ENCODE measurements around the gene LRCH3.
A peak's percentile ranks its signal among the peaks of the same experiment; 100 is the strongest.

LRCH3 gene

GRCh38 chr3:197753263-197753662, 37.8 kb upstream of the LRCH3 start:
- H3K36me3 ChIP-seq (ENCODE audit: control insufficient read depth, insufficient read depth, low read length, severe bottlenecking), result peaks cover 4% of the 10 kb centered on the region
- peak; percentile 13 for DNase-seq (ENCODE audit: low read depth)
- H3K4me3 ChIP-seq (ENCODE audit: low read length), result no peak overlapping the region
- H3K27me3 ChIP-seq (replicated peaks; ENCODE audit: control insufficient read depth, insufficient read depth, low read length), result no peaks in the 10 kb centered on the region
- H3K4me1 ChIP-seq (ENCODE audit: control insufficient read depth, insufficient read depth, low read length), result peaks cover 42% of the 10 kb centered on the region
- no peak overlapping the region for H3K9ac ChIP-seq (ENCODE audit: low read length)
- no peaks in the 10 kb centered on the region for H3K9me3 ChIP-seq (ENCODE audit: control insufficient read depth, low read length)

- Histone ChIP-seq H3K27me3 (replicated peaks; ENCODE audit: control insufficient read depth, insufficient read depth, low read length) (no peaks in the 10 kb centered on the region), H3K9me3 (ENCODE audit: control insufficient read depth, low read length) (no peaks in the 10 kb centered on the region), H3K9ac (ENCODE audit: low read length) (no peak overlapping the region), H3K4me3 (ENCODE audit: low read length) (peak overlapping the region; percentile 55), H3K4me1 (ENCODE audit: control insufficient read depth, insufficient read depth, low read length) (peaks cover 20% of the 10 kb centered on the region), H3K36me3 (ENCODE audit: control insufficient read depth, insufficient read depth, low read length, severe bottlenecking) (peaks cover 11% of the 10 kb centered on the region)
- DNase-seq (ENCODE audit: low read depth), result no peak
Measured at GRCh38 chr3:197756704-197757103, 34.4 kb upstream of the LRCH3 start.

- no peaks in the 10 kb centered on the region for H3K27me3 ChIP-seq (replicated peaks; ENCODE audit: control insufficient read depth, insufficient read depth, low read length)
- peaks cover 22% of the 10 kb centered on the region for H3K36me3 ChIP-seq (ENCODE audit: control insufficient read depth, insufficient read depth, low read length, severe bottlenecking)
- peaks cover 13% of the 10 kb centered on the region for H3K4me1 ChIP-seq (ENCODE audit: control insufficient read depth, insufficient read depth, low read length)
- no peak overlapping the region for H3K9ac ChIP-seq (ENCODE audit: low read length)
- no peaks in the 10 kb centered on the region for H3K9me3 ChIP-seq (ENCODE audit: control insufficient read depth, low read length)
- no peak for DNase-seq (ENCODE audit: low read depth)
- no peak overlapping the region for H3K4me3 ChIP-seq (ENCODE audit: low read length)
Measured at GRCh38 chr3:197758512-197758911, 32.5 kb upstream of the LRCH3 start.

GRCh38 chr3:197761784-197762183, 29.3 kb upstream of the LRCH3 start:
- DNase-seq (ENCODE audit: low read depth), result no peak
- peaks cover 43% of the 10 kb centered on the region for H3K36me3 ChIP-seq (ENCODE audit: control insufficient read depth, insufficient read depth, low read length, severe bottlenecking)

GRCh38 chr3:197775317-197775716, 15.7 kb upstream of the LRCH3 start:
- no peaks in the 10 kb centered on the region for H3K4me1 ChIP-seq (ENCODE audit: control insufficient read depth, insufficient read depth, low read length)
- no peak for DNase-seq (ENCODE audit: low read depth)
- H3K9me3 ChIP-seq (ENCODE audit: control insufficient read depth, low read length), result no peaks in the 10 kb centered on the region
- peaks cover 79% of the 10 kb centered on the region for H3K36me3 ChIP-seq (ENCODE audit: control insufficient read depth, insufficient read depth, low read length, severe bottlenecking)
- no peak overlapping the region for H3K4me3 ChIP-seq (ENCODE audit: low read length)
- no peak overlapping the region for H3K9ac ChIP-seq (ENCODE audit: low read length)
- H3K27me3 ChIP-seq (replicated peaks; ENCODE audit: control insufficient read depth, insufficient read depth, low read length), result no peaks in the 10 kb centered on the region

More at GRCh38 chr3:197761784-197762183, 29.3 kb upstream of the LRCH3 start:
- Histone ChIP-seq H3K9me3 (ENCODE audit: control insufficient read depth, low read length) (no peaks in the 10 kb centered on the region), H3K27me3 (replicated peaks; ENCODE audit: control insufficient read depth, insufficient read depth, low read length) (no peaks in the 10 kb centered on the region), H3K4me3 (ENCODE audit: low read length) (no peak overlapping the region), H3K9ac (ENCODE audit: low read length) (no peak overlapping the region), H3K4me1 (ENCODE audit: control insufficient read depth, insufficient read depth, low read length) (peaks cover 3% of the 10 kb centered on the region)

- Histone ChIP-seq H3K4me3 (ENCODE audit: low read length) (no peak overlapping the region), H3K36me3 (ENCODE audit: control insufficient read depth, insufficient read depth, low read length, severe bottlenecking) (peaks cover 70% of the 10 kb centered on the region), H3K9me3 (ENCODE audit: control insufficient read depth, low read length) (no peaks in the 10 kb centered on the region), H3K9ac (ENCODE audit: low read length) (no peak overlapping the region), H3K27me3 (replicated peaks; ENCODE audit: control insufficient read depth, insufficient read depth, low read length) (no peaks in the 10 kb centered on the region), H3K4me1 (ENCODE audit: control insufficient read depth, insufficient read depth, low read length) (no peaks in the 10 kb centered on the region)
- DNase-seq (ENCODE audit: low read depth), result no peak
Measured at GRCh38 chr3:197782230-197782629, 8.8 kb upstream of the LRCH3 start.

- H3K4me1 ChIP-seq (ENCODE audit: control insufficient read depth, insufficient read depth, low read length), result no peaks in the 10 kb centered on the region
- H3K9ac ChIP-seq (ENCODE audit: low read length), result no peak overlapping the region
- no peak for DNase-seq (ENCODE audit: low read depth)
- H3K36me3 ChIP-seq (ENCODE audit: control insufficient read depth, insufficient read depth, low read length, severe bottlenecking), result peaks cover 52% of the 10 kb centered on the region
- H3K9me3 ChIP-seq (ENCODE audit: control insufficient read depth, low read length), result no peaks in the 10 kb centered on the region
- H3K4me3 ChIP-seq (ENCODE audit: low read length), result no peak overlapping the region
- H3K27me3 ChIP-seq (replicated peaks; ENCODE audit: control insufficient read depth, insufficient read depth, low read length), result no peaks in the 10 kb centered on the region
Measured at GRCh38 chr3:197784019-197784585, 7.0 kb upstream of the LRCH3 start.

- Histone ChIP-seq H3K4me3 (ENCODE audit: low read length) (no peak overlapping the region), H3K27me3 (replicated peaks; ENCODE audit: control insufficient read depth, insufficient read depth, low read length) (no peaks in the 10 kb centered on the region), H3K9ac (ENCODE audit: low read length) (no peak overlapping the region), H3K9me3 (ENCODE audit: control insufficient read depth, low read length) (no peaks in the 10 kb centered on the region), H3K36me3 (ENCODE audit: control insufficient read depth, insufficient read depth, low read length, severe bottlenecking) (peaks cover 27% of the 10 kb centered on the region), H3K4me1 (ENCODE audit: control insufficient read depth, insufficient read depth, low read length) (no peaks in the 10 kb centered on the region)
- DNase-seq (ENCODE audit: low read depth), result no peak
Measured at GRCh38 chr3:197787412-197787811, 3.6 kb upstream of the LRCH3 start.

- DNase-seq (ENCODE audit: low read depth), result no peak
- Histone ChIP-seq H3K9ac (ENCODE audit: low read length) (no peak overlapping the region), H3K27me3 (replicated peaks; ENCODE audit: control insufficient read depth, insufficient read depth, low read length) (no peaks in the 10 kb centered on the region), H3K4me1 (ENCODE audit: control insufficient read depth, insufficient read depth, low read length) (peaks cover 12% of the 10 kb centered on the region), H3K9me3 (ENCODE audit: control insufficient read depth, low read length) (no peaks in the 10 kb centered on the region), H3K4me3 (ENCODE audit: low read length) (no peak overlapping the region), H3K36me3 (ENCODE audit: control insufficient read depth, insufficient read depth, low read length, severe bottlenecking) (peaks cover 10% of the 10 kb centered on the region)
Measured at GRCh38 chr3:197789309-197789708, 1.7 kb upstream of the LRCH3 start.

GRCh38 chr3:197790033-197790432, 1.0 kb upstream of the LRCH3 start:
- peaks cover 19% of the 10 kb centered on the region for H3K4me1 ChIP-seq (ENCODE audit: control insufficient read depth, insufficient read depth, low read length)
- no peaks in the 10 kb centered on the region for H3K27me3 ChIP-seq (replicated peaks; ENCODE audit: control insufficient read depth, insufficient read depth, low read length)
- no peak for DNase-seq (ENCODE audit: low read depth)
- peak overlapping the region; percentile 98 for H3K9ac ChIP-seq (ENCODE audit: low read length)
- H3K36me3 ChIP-seq (ENCODE audit: control insufficient read depth, insufficient read depth, low read length, severe bottlenecking), result peaks cover 3% of the 10 kb centered on the region
- H3K4me3 ChIP-seq (ENCODE audit: low read length), result peak overlapping the region; percentile 98
- no peaks in the 10 kb centered on the region for H3K9me3 ChIP-seq (ENCODE audit: control insufficient read depth, low read length)

- H3K9me3 ChIP-seq (ENCODE audit: control insufficient read depth, low read length), result no peaks in the 10 kb centered on the region
- H3K4me3 ChIP-seq (ENCODE audit: low read length), result peak overlapping the region; percentile 98
- peak; percentile 37 for DNase-seq (ENCODE audit: low read depth)
- H3K36me3 ChIP-seq (ENCODE audit: control insufficient read depth, insufficient read depth, low read length, severe bottlenecking), result no peaks in the 10 kb centered on the region
- H3K9ac ChIP-seq (ENCODE audit: low read length), result peak overlapping the region; percentile 98
- H3K27me3 ChIP-seq (replicated peaks; ENCODE audit: control insufficient read depth, insufficient read depth, low read length), result no peaks in the 10 kb centered on the region
- H3K4me1 ChIP-seq (ENCODE audit: control insufficient read depth, insufficient read depth, low read length), result peaks cover 27% of the 10 kb centered on the region
Measured at GRCh38 chr3:197791892-197792647, 1.0 kb downstream of the LRCH3 start.
